Measurements from ENCODE around the gene RNASE13. TPM values are rescaled to one million over a fixed set of nuclear protein-coding genes. Genes with fewer than 3 reads are reported as not detected.

The RNASE13 gene
- total and polyA plus RNA-seq, 2 of the 4 experiments (the other 2 are of a cell fraction) = not detected

DNA sequence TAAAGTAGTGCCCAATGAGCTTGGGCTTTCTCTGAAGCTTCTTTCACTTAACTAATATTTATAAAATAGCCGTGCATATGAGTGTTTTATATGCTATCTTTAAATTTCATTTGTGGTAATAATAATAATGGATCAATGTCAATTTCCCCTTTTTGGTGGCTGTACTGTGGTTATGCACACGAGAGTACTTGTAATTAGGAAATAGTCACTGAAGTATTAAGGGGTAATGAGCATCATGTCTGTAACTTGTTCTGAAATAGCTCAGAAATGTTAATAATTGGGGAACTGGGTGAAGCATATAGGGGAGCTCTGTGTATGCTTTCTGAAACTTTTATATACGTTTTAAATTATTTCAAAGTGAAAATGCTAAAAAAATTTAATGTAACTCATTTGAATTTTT, 16.0 kb upstream of the RNASE13 start:
- BruUV-seq (replicated peaks) = no TSS peak

More for the DNA sequence above, 16.0 kb upstream of the RNASE13 start:
- H3K4ac ChIP-seq (ENCODE audit: low read depth, low read length) = no peak overlapping the region
- no peak overlapping the region for H3K27ac ChIP-seq (ENCODE audit: insufficient read depth, low read length)
- ChIA-PET CTCF (no interaction called here), POLR2A (ENCODE audit: unreplicated experiment) (no interaction called here)
- H2AFZ ChIP-seq (replicated peaks; ENCODE audit: low read length, poor library complexity) = no peak overlapping the region
- H3K36me3 ChIP-seq (ENCODE audit: control insufficient read depth, insufficient read depth, low read length) = no peaks in the 10 kb centered on the region
- H4K5ac ChIP-seq (ENCODE audit: low read depth, low read length) = no peak overlapping the region
- no peak overlapping the region for H2BK15ac ChIP-seq (ENCODE audit: low read depth, low read length)
- no peaks in the 10 kb centered on the region for H3K79me1 ChIP-seq (ENCODE audit: low read depth in 1 of 2, low read length in 2 of 2)
- no peak overlapping the region for H2BK20ac ChIP-seq (ENCODE audit: low read depth, low read length)
- no peak overlapping the region for H2AK5ac ChIP-seq (ENCODE audit: low read depth, low read length)
- H3K4me3 ChIP-seq (ENCODE audit: insufficient read depth, low read depth, low read length) = no peak overlapping the region
- no peak overlapping the region for H2AK9ac ChIP-seq (replicated peaks; ENCODE audit: low read depth, low read length, poor library complexity)
- no peak overlapping the region for H3K23ac ChIP-seq (ENCODE audit: low read depth, low read length)
- intact Hi-C loops (cut with micrococcal nuclease) = no loop called here
- H3K9ac ChIP-seq (ENCODE audit: low read depth, low read length) = no peak overlapping the region
- TF ChIP-seq NFE2L2 (IDR thresholded peaks at IDR 0.05; ENCODE audit: low read depth, low read length) = no peak
- no peak for TF ChIP-seq FOS (IDR thresholded peaks at IDR 0.05; ENCODE audit: low read depth, low read length)
- no peak for TF ChIP-seq POLR2A (IDR thresholded peaks at IDR 0.05; ENCODE audit: low read depth, low read length)
- TF ChIP-seq CHD1 (IDR thresholded peaks at IDR 0.05; ENCODE audit: low read depth, low read length) = no peak
- TF ChIP-seq MAZ (IDR thresholded peaks at IDR 0.05; ENCODE audit: borderline replicate concordance, low read depth, low read length) = no peak
- no peak for TF ChIP-seq MXI1 (IDR thresholded peaks at IDR 0.05; ENCODE audit: borderline replicate concordance, low read depth, low read length)
- TF ChIP-seq, protein P1, sequence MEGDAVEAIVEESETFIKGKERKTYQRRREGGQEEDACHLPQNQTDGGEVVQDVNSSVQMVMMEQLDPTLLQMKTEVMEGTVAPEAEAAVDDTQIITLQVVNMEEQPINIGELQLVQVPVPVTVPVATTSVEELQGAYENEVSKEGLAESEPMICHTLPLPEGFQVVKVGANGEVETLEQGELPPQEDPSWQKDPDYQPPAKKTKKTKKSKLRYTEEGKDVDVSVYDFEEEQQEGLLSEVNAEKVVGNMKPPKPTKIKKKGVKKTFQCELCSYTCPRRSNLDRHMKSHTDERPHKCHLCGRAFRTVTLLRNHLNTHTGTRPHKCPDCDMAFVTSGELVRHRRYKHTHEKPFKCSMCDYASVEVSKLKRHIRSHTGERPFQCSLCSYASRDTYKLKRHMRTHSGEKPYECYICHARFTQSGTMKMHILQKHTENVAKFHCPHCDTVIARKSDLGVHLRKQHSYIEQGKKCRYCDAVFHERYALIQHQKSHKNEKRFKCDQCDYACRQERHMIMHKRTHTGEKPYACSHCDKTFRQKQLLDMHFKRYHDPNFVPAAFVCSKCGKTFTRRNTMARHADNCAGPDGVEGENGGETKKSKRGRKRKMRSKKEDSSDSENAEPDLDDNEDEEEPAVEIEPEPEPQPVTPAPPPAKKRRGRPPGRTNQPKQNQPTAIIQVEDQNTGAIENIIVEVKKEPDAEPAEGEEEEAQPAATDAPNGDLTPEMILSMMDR (conservative IDR thresholded peaks at IDR 0.05; ENCODE audit: low read depth, low read length) = no peak
- no peak for TF ChIP-seq BHLHE40 (IDR thresholded peaks at IDR 0.05; ENCODE audit: low read depth, low read length)
- TF ChIP-seq CEBPB (IDR thresholded peaks at IDR 0.05; ENCODE audit: low read depth, low read length) = no peak
- TF ChIP-seq, protein P2, sequence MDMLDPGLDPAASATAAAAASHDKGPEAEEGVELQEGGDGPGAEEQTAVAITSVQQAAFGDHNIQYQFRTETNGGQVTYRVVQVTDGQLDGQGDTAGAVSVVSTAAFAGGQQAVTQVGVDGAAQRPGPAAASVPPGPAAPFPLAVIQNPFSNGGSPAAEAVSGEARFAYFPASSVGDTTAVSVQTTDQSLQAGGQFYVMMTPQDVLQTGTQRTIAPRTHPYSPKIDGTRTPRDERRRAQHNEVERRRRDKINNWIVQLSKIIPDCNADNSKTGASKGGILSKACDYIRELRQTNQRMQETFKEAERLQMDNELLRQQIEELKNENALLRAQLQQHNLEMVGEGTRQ (IDR thresholded peaks at IDR 0.05; ENCODE audit: low read depth, low read length) = no peak
- DNase-seq = no peak
- no peak for ATAC-seq (ENCODE audit: low read depth)
- no CpG with 5 or more reads among the region's 3 CpGs for WGBS, 2 experiments (ENCODE audit: extremely low coverage in 2 of 2, insufficient read length in 1 of 2)
- H3K56ac ChIP-seq (ENCODE audit: extremely low read depth, insufficient read depth, low read length) = no peak overlapping the region
- peaks cover 4% of the 10 kb centered on the region for H3K27me3 ChIP-seq (ENCODE audit: control insufficient read depth, insufficient read depth, low read length)
- H3K18ac ChIP-seq (ENCODE audit: low read depth, low read length) = no peak overlapping the region
- dilution Hi-C loops (cut with HindIII; ENCODE audit: low sequenced_read_pairs, unreplicated experiment) = no loop called here
- no peak overlapping the region for H4K8ac ChIP-seq (ENCODE audit: low read depth in 2 of 2, low read length in 2 of 2)
- no peaks in the 10 kb centered on the region for H3K9me1 ChIP-seq (ENCODE audit: insufficient read depth, low read length)
- no peak overlapping the region for H4K91ac ChIP-seq (ENCODE audit: insufficient read depth, low read depth, low read length)
- no peak overlapping the region for H3K14ac ChIP-seq (replicated peaks; ENCODE audit: low read depth, low read length)
- in situ Hi-C loops (cut with MboI; ENCODE audit: low sequenced_read_pairs) = no loop called here
- no peak overlapping the region for H2BK5ac ChIP-seq (ENCODE audit: low read depth, low read length, poor library complexity, severe bottlenecking)
- H4K20me1 ChIP-seq (ENCODE audit: insufficient read depth, low read length) = no peaks in the 10 kb centered on the region
- peaks cover 4% of the 10 kb centered on the region; the same call in 1 of the 2 replicates for H3K4me1 ChIP-seq (ENCODE audit: control insufficient read depth, insufficient read depth, low read length)
- H3K4me2 ChIP-seq (ENCODE audit: low read depth, low read length) = no peak overlapping the region
- no peaks in the 10 kb centered on the region for H3K9me3 ChIP-seq (ENCODE audit: control insufficient read depth, insufficient read depth, low read length)
- H2BK120ac ChIP-seq (ENCODE audit: low read depth, low read length) = no peak overlapping the region

All from IMR-90 (cell line).